H9 (cell line): ENCODE results near the gene CAMTA1. TPM values are rescaled to one million over a fixed set of nuclear protein-coding genes. Genes with fewer than 3 reads are reported as not detected.

ENCODE experiments used
- DNase-seq: peaks from one replicate; pipeline ENCODE4 v3.0.0-alpha.2; 2017
- H2AFZ ChIP-seq: one replicate; pipeline ENCODE4 v1.6.1; 2013; ENCODE audit warnings: mild to moderate bottlenecking, low read length, control low read depth, moderate library complexity
- H2AK5ac ChIP-seq: 2 replicates; pipeline ENCODE4 v1.6.1; 2013; ENCODE audit warnings: low read length, control low read depth, mixed read lengths; ENCODE audit not compliant: insufficient read length
- H2BK120ac ChIP-seq: one replicate; pipeline ENCODE4 v1.6.1; 2013; ENCODE audit warnings: low read depth, mild to moderate bottlenecking, low read length, control low read depth, inconsistent platforms; ENCODE audit not compliant: poor library complexity, severe bottlenecking
- H2BK12ac ChIP-seq: 2 replicates; pipeline ENCODE4 v1.6.1; 2013; ENCODE audit warnings: low read length, control low read depth, mixed read lengths, low read depth; ENCODE audit not compliant: insufficient read length
- H2BK15ac ChIP-seq: 2 replicates; pipeline ENCODE4 v1.6.1; 2013; ENCODE audit warnings: low read depth, low read length, control low read depth
- H2BK20ac ChIP-seq: one replicate; pipeline ENCODE4 v1.6.1; 2013; ENCODE audit warnings: low read depth, mild to moderate bottlenecking, low read length, control low read depth, inconsistent platforms; ENCODE audit not compliant: poor library complexity, severe bottlenecking
- H2BK5ac ChIP-seq: 2 replicates; pipeline ENCODE4 v1.6.1; 2013; ENCODE audit warnings: low read length, control low read depth, mixed read lengths; ENCODE audit not compliant: insufficient read length
- H3K14ac ChIP-seq: 2 replicates; pipeline ENCODE4 v1.6.1; 2013; ENCODE audit warnings: low read length, control low read depth; ENCODE audit not compliant: insufficient read depth
- H3K18ac ChIP-seq: 2 replicates; pipeline ENCODE4 v1.6.1; 2013; ENCODE audit warnings: low read depth, mild to moderate bottlenecking, mixed read lengths, low read length, control low read depth; ENCODE audit not compliant: insufficient read length
- H3K23ac ChIP-seq: 2 replicates; pipeline ENCODE4 v1.6.1; 2013; ENCODE audit warnings: low read length, control low read depth, mixed read lengths, low read depth; ENCODE audit not compliant: insufficient read length
- H3K23me2 ChIP-seq: 2 replicates; pipeline ENCODE4 v1.6.1; 2013; ENCODE audit warnings: low read depth, mild to moderate bottlenecking, mixed read lengths, low read length, control low read depth; ENCODE audit not compliant: insufficient read length, poor library complexity, severe bottlenecking
- H3K27ac ChIP-seq: 2 replicates; pipeline ENCODE4 v1.5.1; 2013; ENCODE audit warnings: low read length, control low read depth, mixed read lengths, low read depth; ENCODE audit not compliant: insufficient read length
- H3K27me3 ChIP-seq: 2 replicates; pipeline ENCODE4 v1.6.1; 2013; ENCODE audit warnings: low read length, control low read depth, inconsistent platforms; ENCODE audit not compliant: insufficient read depth
- H3K4ac ChIP-seq: 2 replicates; pipeline ENCODE4 v1.6.1; 2013; ENCODE audit warnings: low read depth, mild to moderate bottlenecking, control low read depth, inconsistent platforms, low read length, moderate library complexity
- H3K4me1 ChIP-seq: 2 replicates; pipeline ENCODE4 v1.6.1; 2013; ENCODE audit warnings: low read length, control low read depth, inconsistent platforms; ENCODE audit not compliant: insufficient read depth
- H3K4me2 ChIP-seq: 2 replicates; pipeline ENCODE4 v1.6.1; 2013; ENCODE audit warnings: low read length, control low read depth, mixed read lengths; ENCODE audit not compliant: insufficient read length, insufficient read depth
- H3K56ac ChIP-seq: 2 replicates; pipeline ENCODE4 v1.6.1; 2013; ENCODE audit warnings: low read depth, mild to moderate bottlenecking, mixed read lengths, low read length, control low read depth; ENCODE audit not compliant: insufficient read length
- H3K79me1 ChIP-seq: 2 replicates; pipeline ENCODE4 v1.6.1; 2013; ENCODE audit warnings: low read depth, mild to moderate bottlenecking, moderate library complexity, low read length, control low read depth, inconsistent platforms; ENCODE audit not compliant: insufficient read depth, poor library complexity, severe bottlenecking
- H3K79me2 ChIP-seq: 2 replicates; pipeline ENCODE4 v1.6.1; 2013; ENCODE audit warnings: low read length, control low read depth, inconsistent platforms; ENCODE audit not compliant: insufficient read depth
- H3K9ac ChIP-seq: 2 replicates; pipeline ENCODE4 v1.6.1; 2013; ENCODE audit warnings: low read length, control low read depth, mixed read lengths; ENCODE audit not compliant: insufficient read length; ENCODE audit errors: extremely low read depth
- H3K9me3 ChIP-seq: one replicate; pipeline ENCODE4 v1.6.1; 2013; ENCODE audit warnings: low read depth, low read length, inconsistent platforms; ENCODE audit not compliant: control insufficient read depth
- H3T11ph ChIP-seq: one replicate; pipeline ENCODE4 v1.6.1; 2013; ENCODE audit warnings: mild to moderate bottlenecking, low read length, control low read depth, inconsistent platforms
- H4K20me1 ChIP-seq: one replicate; pipeline ENCODE4 v1.6.1; 2013; ENCODE audit not compliant: control insufficient read depth, insufficient read length, insufficient read depth
- H4K5ac ChIP-seq: 2 replicates; pipeline ENCODE4 v1.6.1; 2013; ENCODE audit warnings: low read depth, mild to moderate bottlenecking, mixed read lengths, low read length, control low read depth; ENCODE audit not compliant: insufficient read length
- H4K8ac ChIP-seq: replicated peaks from 2 replicates; pipeline ENCODE4 v1.6.1; 2013; ENCODE audit warnings: low read length, control low read depth, mixed read lengths, low read depth; ENCODE audit not compliant: insufficient read length
- H4K91ac ChIP-seq: 2 replicates; pipeline ENCODE4 v1.6.1; 2013; ENCODE audit warnings: low read depth, mild to moderate bottlenecking, moderate library complexity, mixed read lengths, low read length, control low read depth; ENCODE audit not compliant: insufficient read length
- H3K27ac Mint-ChIP-seq, 3 experiments: 2 replicates in 2 of 3; 3 replicates in 1 of 3; pipeline ENCODE4 v1.8.0; 2020 to 2021; ENCODE audit warnings: mixed read lengths in 3 of 3, mild to moderate bottlenecking in 1 of 3, moderate library complexity in 1 of 3
- H3K27me3 Mint-ChIP-seq: 2 replicates; pipeline ENCODE4 v1.8.0; 2021; ENCODE audit warnings: low read depth, mild to moderate bottlenecking, moderate library complexity, mixed read lengths
- H3K36me3 Mint-ChIP-seq, 3 experiments: 2 replicates in 2 of 3; 3 replicates in 1 of 3; pipeline ENCODE4 v1.8.0; 2020 to 2021; ENCODE audit warnings: low read depth in 3 of 3, mixed read lengths in 3 of 3; ENCODE audit not compliant: insufficient read depth in 1 of 3
- H3K4me1 Mint-ChIP-seq, 2 experiments: 2 replicates each; pipeline ENCODE4 v1.8.0; 2020; ENCODE audit warnings: mixed read lengths in 2 of 2
- H3K4me3 Mint-ChIP-seq, 2 experiments: 2 replicates in 1 of 2; 3 replicates in 1 of 2; pipeline ENCODE4 v1.8.0; 2020 to 2021; ENCODE audit warnings: mild to moderate bottlenecking in 2 of 2, mixed read lengths in 2 of 2, moderate library complexity in 1 of 2
- H3K9me3 Mint-ChIP-seq, 2 experiments: 2 replicates in 1 of 2; 3 replicates in 1 of 2; pipeline ENCODE4 v1.8.0; 2020; ENCODE audit warnings: mild to moderate bottlenecking in 2 of 2, mixed read lengths in 2 of 2, moderate library complexity in 1 of 2
- CTCF ChIP-seq: fragments of 200-600 bp; sonication (generic); conservative IDR thresholded peaks from 3 replicates; pipeline ENCODE4 v1.8.0; 2021; ENCODE audit warnings: antibody characterized with exemption, mild to moderate bottlenecking
- WGBS: extraction: QIAGEN DNeasy Blood & Tissue Kit; methylation state at CpG from one replicate; pipeline ENCODE4 v1.1.7; 2013; ENCODE audit warnings: missing lambda C conversion rate, low lambda C conversion rate, mixed read lengths; ENCODE audit not compliant: insufficient read length; ENCODE audit errors: extremely low coverage; 5-methylcytosine and 5-hydroxymethylcytosine counted together
- total RNA-seq: library from RNA; stranded (reverse); gene quantifications from 2 replicates; pipeline ENCODE4 v1.2.1, GENCODE V29; 2021

The CAMTA1 gene
- total RNA-seq, 1 experiment from 2014 or later, result 115 TPM

- TF ChIP-seq CTCF, result no peak
- no peak overlapping the region for H3K4me2 ChIP-seq
- no peak overlapping the region for H3K4me3 Mint-ChIP-seq
Observed at GRCh38 chr1:7313081-7313546, 527.9 kb downstream of the CAMTA1 start.

More at GRCh38 chr1:7313081-7313546, 527.9 kb downstream of the CAMTA1 start:
- H3K23ac ChIP-seq, result no peak overlapping the region
- no peak overlapping the region for H3K14ac ChIP-seq
- no peak for DNase-seq
- no peak overlapping the region for H4K8ac ChIP-seq
- no peak overlapping the region for H3K4ac ChIP-seq
- H3K27ac ChIP-seq, result no peak overlapping the region
- no peak overlapping the region for H3K9ac ChIP-seq
- no peak overlapping the region for H3T11ph ChIP-seq
- H3K36me3 Mint-ChIP-seq, result peaks cover 0 to 4% (median 2%) of the 10 kb centered on the region in 3 experiments; a peak in 2 of 7 replicates
- H3K4me1 ChIP-seq, result no peaks in the 10 kb centered on the region
- no peak overlapping the region for H3K56ac ChIP-seq
- no peak overlapping the region for H2BK12ac ChIP-seq
- no peaks in the 10 kb centered on the region for H3K9me3 ChIP-seq
- H2BK15ac ChIP-seq, result no peak overlapping the region
- no peak overlapping the region for H3K18ac ChIP-seq
- H3K27ac Mint-ChIP-seq, result no peak overlapping the region; a peak in 2 of 7 replicates
- H4K5ac ChIP-seq, result no peak overlapping the region
- H3K9me3 Mint-ChIP-seq, result peaks cover 2 to 3% of the 10 kb centered on the region in 2 experiments; a peak in 3 of 5 replicates
- no peak overlapping the region for H2AK5ac ChIP-seq
- no peak overlapping the region for H2BK20ac ChIP-seq
- no peaks in the 10 kb centered on the region for H4K20me1 ChIP-seq
- no peaks in the 10 kb centered on the region for H3K27me3 Mint-ChIP-seq
- H3K27me3 ChIP-seq, result no peaks in the 10 kb centered on the region
- peaks cover 0 to 16% of the 10 kb centered on the region in 2 experiments; a peak in 2 of 4 replicates for H3K4me1 Mint-ChIP-seq
- no peak overlapping the region for H4K91ac ChIP-seq
- no CpG with 5 or more reads among the region's 8 CpGs for WGBS
- no peak overlapping the region for H2BK120ac ChIP-seq
- no peaks in the 10 kb centered on the region for H3K79me1 ChIP-seq
- H2BK5ac ChIP-seq, result no peak overlapping the region
- no peak overlapping the region for H2AFZ ChIP-seq
- no peaks in the 10 kb centered on the region for H3K23me2 ChIP-seq
- H3K79me2 ChIP-seq, result no peaks in the 10 kb centered on the region
